ENCODE data around the gene C2orf92. TPM values are rescaled to one million over a fixed set of nuclear protein-coding genes. Genes with fewer than 3 reads are reported as not detected.

Gene C2orf92
- polyA plus RNA-seq, 2 of the 4 experiments (the other 2 are of a cell fraction): 1.1 to 2.7 TPM

DNA sequence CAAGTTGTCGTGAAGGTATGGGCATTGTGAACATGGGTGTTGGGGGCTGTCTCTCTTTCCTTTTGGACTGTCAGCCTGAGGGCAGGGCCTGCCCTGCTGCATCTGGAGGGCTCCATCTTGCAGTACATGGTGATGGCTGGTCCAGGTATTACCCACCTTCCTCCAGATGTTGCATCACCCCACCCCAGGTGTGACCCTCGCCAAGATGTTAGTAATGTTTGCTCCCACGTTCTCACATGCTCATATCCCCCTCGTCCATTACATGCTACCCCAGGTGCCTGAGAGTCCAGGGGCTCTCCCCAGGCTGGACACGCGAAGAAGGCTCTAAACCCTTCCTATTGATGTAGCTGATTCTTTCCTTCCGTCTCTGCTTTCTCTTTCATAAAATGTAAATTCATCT, 57.8 kb downstream of the C2orf92 start:
- WGBS (ENCODE audit: missing lambda C conversion rate): 62% methylated on average over 7 of the region's 7 CpGs
- CTCF ChIA-PET: interaction anchor here (0.9 to 1.3 kb wide), 3 partner anchors 14 to 29 kb away, joined by 3 to 5 read pairs (median 4); no protein-coding TSS in a partner anchor

GRCh38 chr2:97728091-97728731, 58.7 kb downstream of the C2orf92 start:
- peaks cover 5% of the 10 kb centered on the region; the same call in 2 of the 3 replicates for H3K9me3 ChIP-seq
- POLR2A ChIA-PET: no interaction called here
- no peak for FAIRE-seq
- CTCF ChIA-PET: interaction anchor here (0.9 to 1.6 kb wide), 5 partner anchors 12 to 42 kb away, joined by 3 to 6 read pairs (median 4); no protein-coding TSS in a partner anchor
- no peak for TF ChIP-seq ESRRA (IDR thresholded peaks at IDR 0.05; ENCODE audit: borderline replicate concordance, low read length)
- TF ChIP-seq, protein P1, sequence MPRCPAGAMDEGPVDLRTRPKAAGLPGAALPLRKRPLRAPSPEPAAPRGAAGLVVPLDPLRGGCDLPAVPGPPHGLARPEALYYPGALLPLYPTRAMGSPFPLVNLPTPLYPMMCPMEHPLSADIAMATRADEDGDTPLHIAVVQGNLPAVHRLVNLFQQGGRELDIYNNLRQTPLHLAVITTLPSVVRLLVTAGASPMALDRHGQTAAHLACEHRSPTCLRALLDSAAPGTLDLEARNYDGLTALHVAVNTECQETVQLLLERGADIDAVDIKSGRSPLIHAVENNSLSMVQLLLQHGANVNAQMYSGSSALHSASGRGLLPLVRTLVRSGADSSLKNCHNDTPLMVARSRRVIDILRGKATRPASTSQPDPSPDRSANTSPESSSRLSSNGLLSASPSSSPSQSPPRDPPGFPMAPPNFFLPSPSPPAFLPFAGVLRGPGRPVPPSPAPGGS (IDR thresholded peaks at IDR 0.05): no peak
- no peak for TF ChIP-seq TP53 (CRISPR knock-in tag; IDR thresholded peaks at IDR 0.05)
- no peak for TF ChIP-seq USF2 (IDR thresholded peaks at IDR 0.05)
- TF ChIP-seq JUNB (IDR thresholded peaks at IDR 0.05): no peak
- no peak for TF ChIP-seq RAD21 (conservative IDR thresholded peaks at IDR 0.05 in 1 of 2, IDR thresholded peaks at IDR 0.05 in 1 of 2)
- no peak for TF ChIP-seq MAFK (IDR thresholded peaks at IDR 0.05; ENCODE audit: partially characterized antibody)
- no peak for TF ChIP-seq EHF (CRISPR knock-in tag; IDR thresholded peaks at IDR 0.05)
- TF ChIP-seq ZFP36 (IDR thresholded peaks at IDR 0.05; ENCODE audit: borderline replicate concordance, partially characterized antibody): no peak
- no peak for TF ChIP-seq ATOH8 (CRISPR knock-in tag; IDR thresholded peaks at IDR 0.05; ENCODE audit: low read depth)
- TF ChIP-seq CBX8 (IDR thresholded peaks at IDR 0.05): no peak
- TF ChIP-seq EHMT2 (IDR thresholded peaks at IDR 0.05; ENCODE audit: low read depth): no peak
- no peak for TF ChIP-seq GATA3 (IDR thresholded peaks at IDR 0.05; ENCODE audit: borderline replicate concordance)
- TF ChIP-seq ZNF302 (CRISPR knock-in tag; IDR thresholded peaks at IDR 0.05): no peak
- no peak for TF ChIP-seq HES2 (IDR thresholded peaks at IDR 0.05)
- no peak for TF ChIP-seq REST (IDR thresholded peaks at IDR 0.05)
- no peak for TF ChIP-seq FOSL2 (IDR thresholded peaks at IDR 0.05)
- TF ChIP-seq FOSL2 (CRISPR knock-in tag; IDR thresholded peaks at IDR 0.05): no peak
- no peak for TF ChIP-seq BHLHE40 (IDR thresholded peaks at IDR 0.05; ENCODE audit: low read depth, low read length)
- TF ChIP-seq FOSB (CRISPR knock-in tag; IDR thresholded peaks at IDR 0.05): no peak
- H3K4me1 ChIP-seq: peaks cover 3% of the 10 kb centered on the region; the same call in 1 of the 3 replicates
- H3K4me2 ChIP-seq: peak overlapping the region; percentile 13; the same call in 1 of the 3 replicates
- peak; percentile 59 to 72; a peak in 4 of 6 replicates for ATAC-seq
- H3K4me3 ChIP-seq: no peak overlapping the region
- no peak for DNase-seq (ENCODE audit: low read depth in 1 of 2, low spot score in 1 of 2)
- no peak overlapping the region for H3K27ac ChIP-seq
- 18% methylated on average over 12 of the region's 12 CpGs for WGBS (ENCODE audit: missing lambda C conversion rate)

More for the DNA sequence above, 57.8 kb downstream of the C2orf92 start:
- Histone ChIP-seq H3K27ac (no peak overlapping the region), H3K9me3 (peaks cover 5% of the 10 kb centered on the region; the same call in 2 of the 3 replicates), H3K4me3 (no peak overlapping the region), H3K4me2 (no peak overlapping the region), H3K4me1 (peaks cover 3% of the 10 kb centered on the region; the same call in 1 of the 3 replicates)
- ATAC-seq: no peak
- FAIRE-seq: no peak
- no peak for DNase-seq (ENCODE audit: low read depth in 1 of 2, low spot score in 1 of 2)
- no peak for TF ChIP-seq ZFP36 (IDR thresholded peaks at IDR 0.05; ENCODE audit: borderline replicate concordance, partially characterized antibody)
- TF ChIP-seq MAFK (IDR thresholded peaks at IDR 0.05; ENCODE audit: partially characterized antibody): no peak
- no peak for TF ChIP-seq KDM5A (IDR thresholded peaks at IDR 0.05)
- no peak for TF ChIP-seq TFCP2L1 (CRISPR knock-in tag; IDR thresholded peaks at IDR 0.05)
- TF ChIP-seq ELK1 (IDR thresholded peaks at IDR 0.05; ENCODE audit: low read depth, low read length): no peak
- no peak for TF ChIP-seq EHMT2 (IDR thresholded peaks at IDR 0.05; ENCODE audit: low read depth)
- TF ChIP-seq BHLHE40 (IDR thresholded peaks at IDR 0.05; ENCODE audit: low read depth, low read length): no peak
- TF ChIP-seq TP53 (CRISPR knock-in tag; IDR thresholded peaks at IDR 0.05): no peak
- no peak for TF ChIP-seq MAX (IDR thresholded peaks at IDR 0.05)
- POLR2A ChIA-PET: no interaction called here
